NCI-H510A treated with DMSO at 0.1 percent for 48 hours (cell line): ENCODE measurements around the gene NT5E.

ENCODE experiments used
- DNase-seq: peaks from one replicate; lab custom pipeline; 2025; lab: John Stamatoyannopoulos, UW

NT5E gene

GRCh38 chr6:85421972-85422371 is 27.9 kb upstream of the NT5E start:
- no peak for DNase-seq

GRCh38 chr6:85422996-85423395 is 26.9 kb upstream of the NT5E start:
- DNase-seq: no peak

GRCh38 chr6:85424981-85425380 is 24.9 kb upstream of the NT5E start:
- no peak for DNase-seq

GRCh38 chr6:85425997-85426396 is 23.9 kb upstream of the NT5E start:
- DNase-seq: no peak

- DNase-seq: no peak
Observed at GRCh38 chr6:85428486-85428885, 21.4 kb upstream of the NT5E start.

- DNase-seq: no peak
Observed at GRCh38 chr6:85429346-85429745, 20.5 kb upstream of the NT5E start.

- DNase-seq: no peak
Observed at GRCh38 chr6:85431271-85431670, 18.6 kb upstream of the NT5E start.

- no peak for DNase-seq
Observed at GRCh38 chr6:85432554-85432953, 17.3 kb upstream of the NT5E start.

GRCh38 chr6:85435851-85436250 is 14.0 kb upstream of the NT5E start:
- no peak for DNase-seq

- DNase-seq: no peak
Observed at GRCh38 chr6:85436411-85436810, 13.5 kb upstream of the NT5E start.

GRCh38 chr6:85436939-85437495 is 12.9 kb upstream of the NT5E start:
- no peak for DNase-seq

- DNase-seq: no peak
Observed at GRCh38 chr6:85443349-85444117, 6.3 kb upstream of the NT5E start.

GRCh38 chr6:85449388-85449817 is 480 bp upstream of the NT5E start:
- peak; percentile 18 for DNase-seq

- DNase-seq: no peak
Observed at GRCh38 chr6:85451565-85452306, 1.9 kb downstream of the NT5E start.

- DNase-seq: no peak
Observed at GRCh38 chr6:85452441-85452881, 2.6 kb downstream of the NT5E start.

- DNase-seq: no peak
Observed at GRCh38 chr6:85453052-85453451, 3.2 kb downstream of the NT5E start.

- no peak for DNase-seq
Observed at GRCh38 chr6:85453490-85453889, 3.6 kb downstream of the NT5E start.

GRCh38 chr6:85455471-85456026 is 5.7 kb downstream of the NT5E start:
- DNase-seq: no peak

- no peak for DNase-seq
Observed at GRCh38 chr6:85456782-85457181, 6.9 kb downstream of the NT5E start.

- DNase-seq: no peak
Observed at GRCh38 chr6:85458184-85458583, 8.3 kb downstream of the NT5E start.

GRCh38 chr6:85458782-85459181 is 8.9 kb downstream of the NT5E start:
- DNase-seq: no peak

- no peak for DNase-seq
Observed at GRCh38 chr6:85459224-85459901, 9.5 kb downstream of the NT5E start.
